Stimulated activated CD4-positive, alpha-beta T cell treated with anti-CD3 and anti-CD28 coated beads, Interleukin-15, amount 100 ng/mL, for 48 hours (primary cell): Measurements from ENCODE around the gene MBD5.
A peak's percentile ranks its signal among the peaks of the same experiment; 100 is the strongest.
"Not testable (repeated sequence)": the region's sequence is repeated elsewhere in the genome, so short reads cannot be mapped to it uniquely, and the experiment has no call there.

Source experiments
- DNase-seq, 2 donors: peaks; one replicate each; pipeline ENCODE4 v3.0.0-alpha.2; 2020; ENCODE audit warnings: low read depth in 2 of 2

Gene MBD5

DNA sequence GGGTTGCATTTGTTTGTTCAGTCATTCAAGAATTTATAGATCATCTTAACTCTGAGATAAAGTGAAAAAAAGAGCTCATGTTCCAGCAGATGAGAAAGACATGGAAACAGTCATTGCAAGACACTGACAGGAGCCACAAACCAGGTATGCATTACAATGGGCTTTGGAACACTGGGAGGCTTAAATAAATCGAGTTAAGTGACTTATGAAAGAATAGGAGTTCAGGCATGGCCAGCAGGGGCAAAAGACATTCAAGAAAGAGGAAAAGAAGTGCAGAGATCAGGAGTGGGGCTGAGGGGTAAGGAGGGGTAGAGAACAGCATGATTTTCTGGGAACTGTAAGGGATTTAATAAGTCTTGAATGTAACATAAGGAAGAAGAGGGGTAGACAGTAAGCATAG is 502.4 kb downstream of the MBD5 start:
- DNase-seq, result no peak

DNA sequence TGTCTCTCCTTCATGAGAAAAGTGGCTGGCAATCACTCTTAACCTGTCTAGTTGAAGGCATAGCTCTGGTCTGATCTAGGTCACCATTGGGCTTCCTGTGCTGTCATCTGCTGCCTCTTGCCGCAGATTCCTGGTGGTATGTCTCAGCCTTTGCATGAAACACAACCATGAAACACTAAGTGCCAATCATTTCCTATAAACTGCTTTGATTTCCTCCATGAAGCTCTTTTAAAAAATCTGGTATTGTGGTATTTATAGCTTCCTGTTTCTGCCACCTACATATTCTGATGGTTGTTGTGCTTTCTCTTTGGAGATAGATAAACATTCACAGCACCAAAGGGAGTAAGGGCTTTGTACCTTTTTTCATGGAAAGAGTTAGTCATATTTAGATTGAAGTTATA is 503.6 kb downstream of the MBD5 start:
- peak in 1 of 2 donors; percentile 50 for DNase-seq

DNA sequence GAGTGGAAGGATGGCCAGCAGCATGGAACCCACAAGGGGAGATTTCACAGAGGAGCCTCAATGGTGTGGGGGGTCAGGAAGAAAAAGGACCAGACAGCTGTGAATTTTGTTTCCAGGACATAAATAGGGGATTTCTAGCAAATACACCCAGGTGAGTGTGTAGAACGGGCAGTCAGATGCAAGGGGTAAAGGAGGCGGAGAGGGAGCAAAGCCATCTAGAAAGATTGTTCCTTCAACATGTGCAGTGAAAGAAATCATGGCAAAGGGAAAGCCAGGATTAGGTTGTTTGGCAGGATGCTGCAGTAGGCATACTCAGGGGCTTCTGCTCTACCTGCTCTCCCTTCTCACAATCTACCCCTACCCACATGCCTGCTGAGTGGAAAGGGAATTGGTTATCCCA is 504.2 kb downstream of the MBD5 start:
- DNase-seq, result no peak

DNA sequence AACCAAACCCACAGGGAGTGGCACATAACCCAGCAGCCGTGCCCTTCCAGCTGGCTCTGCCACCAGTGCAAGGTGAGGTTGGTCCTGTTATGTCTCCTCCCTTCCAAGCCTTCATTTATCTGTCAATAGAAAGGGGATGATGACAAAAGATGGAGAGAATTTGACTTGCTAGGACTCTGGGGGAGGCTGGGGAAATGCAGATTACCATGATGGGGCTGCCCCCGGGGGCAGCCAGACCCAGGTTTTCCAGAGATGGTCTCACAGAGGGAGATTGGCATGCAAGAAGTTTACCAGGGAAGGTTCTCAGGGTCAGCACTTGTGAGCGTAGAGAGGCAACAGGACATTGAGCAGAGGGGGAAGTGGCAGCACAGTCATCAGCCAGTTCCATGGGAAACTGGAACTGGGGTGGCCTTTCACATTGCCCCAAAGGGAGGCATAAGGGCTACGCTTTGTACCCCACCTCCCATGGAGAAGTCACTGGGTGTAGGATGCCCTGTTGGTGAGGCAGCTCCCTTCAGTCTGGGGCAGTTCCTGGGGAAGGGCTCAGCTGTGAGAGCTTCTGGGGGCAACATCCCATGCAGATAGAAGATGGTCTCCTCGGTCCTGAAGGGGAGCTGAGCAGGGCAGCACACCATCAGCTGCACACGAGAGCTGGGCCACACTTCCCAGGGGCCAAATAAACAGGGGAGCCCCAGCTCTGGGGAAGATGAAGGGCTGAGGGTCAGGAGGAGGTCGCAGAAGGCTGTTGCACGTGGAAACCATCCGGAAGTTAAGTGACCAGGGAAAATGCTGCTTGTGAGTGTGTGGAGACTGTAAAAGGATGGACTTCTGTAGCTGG is 505.8 kb downstream of the MBD5 start:
- no peak for DNase-seq

DNA sequence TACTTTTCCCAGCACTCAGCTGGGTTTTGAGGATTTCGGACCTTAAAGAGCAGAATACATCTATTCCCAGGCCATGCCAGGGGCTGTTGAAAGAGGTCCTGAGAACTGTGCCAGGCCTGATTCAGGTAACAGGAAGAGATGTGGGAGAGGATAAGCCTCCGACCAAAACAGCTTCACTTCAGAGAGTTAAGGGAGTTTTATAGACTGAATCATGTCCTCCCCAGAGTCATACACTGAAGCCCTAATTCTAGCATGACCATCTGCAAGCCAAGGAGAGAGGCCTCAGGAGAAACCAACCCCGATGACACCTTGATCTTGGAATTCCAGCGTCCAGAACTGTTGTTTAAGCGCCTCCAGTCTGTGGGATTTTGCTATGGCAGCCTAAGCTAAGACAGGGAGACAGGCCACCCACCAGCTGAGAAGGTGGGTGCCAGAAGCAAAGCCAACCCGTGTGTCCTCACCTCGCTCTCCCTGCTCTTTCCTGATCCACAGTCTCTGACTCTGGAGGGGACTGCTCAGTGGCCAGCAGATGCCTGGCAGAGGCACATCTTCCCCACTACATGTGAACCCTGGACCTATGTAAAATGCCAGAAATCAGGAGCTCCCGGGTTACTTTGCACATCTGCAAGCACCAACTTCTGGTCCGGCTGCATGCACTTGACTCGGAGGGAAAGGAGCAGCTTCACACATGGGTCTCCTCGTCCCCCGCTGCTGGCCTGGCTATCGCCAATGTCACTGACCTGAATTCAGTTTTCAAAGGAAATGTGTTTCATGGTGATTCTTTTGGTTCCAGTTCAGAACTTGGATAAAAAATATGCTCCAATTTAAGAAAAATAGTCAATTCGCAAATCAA is 506.8 kb downstream of the MBD5 start:
- no peak for DNase-seq

DNA sequence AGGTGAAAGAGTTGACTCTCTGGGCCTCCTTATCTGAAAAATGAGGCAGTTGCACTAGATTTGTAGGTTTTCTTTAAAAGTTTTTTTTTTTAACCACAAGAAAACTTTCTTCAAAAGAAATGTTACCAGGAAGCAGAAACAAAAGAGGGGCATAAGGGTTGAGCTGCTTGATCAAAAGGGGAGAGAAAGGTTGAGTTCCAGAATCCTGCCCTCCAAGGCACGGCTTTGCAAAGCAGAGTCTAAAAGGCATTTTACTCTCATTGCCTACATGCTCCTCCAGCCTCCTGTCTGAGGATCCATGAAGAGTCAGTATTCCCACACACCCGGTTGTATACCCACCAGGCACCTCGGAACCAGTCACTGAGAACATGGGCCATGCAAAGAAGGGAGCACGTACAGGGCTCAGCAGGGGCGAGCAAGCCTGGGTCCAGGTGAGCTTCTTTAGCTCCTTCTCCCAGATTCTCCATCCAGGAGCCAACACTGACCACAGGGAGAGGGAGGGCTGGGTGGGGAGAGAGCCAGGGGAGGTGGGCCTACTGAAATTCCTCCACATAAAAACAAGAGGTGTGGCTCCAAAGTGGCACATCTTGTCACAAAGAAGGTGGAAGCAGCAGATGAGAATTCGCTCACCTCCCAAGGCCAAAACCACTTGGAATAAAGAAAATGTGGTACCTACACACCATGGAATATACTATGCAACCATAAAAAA is 507.6 kb downstream of the MBD5 start:
- DNase-seq, result no peak

DNA sequence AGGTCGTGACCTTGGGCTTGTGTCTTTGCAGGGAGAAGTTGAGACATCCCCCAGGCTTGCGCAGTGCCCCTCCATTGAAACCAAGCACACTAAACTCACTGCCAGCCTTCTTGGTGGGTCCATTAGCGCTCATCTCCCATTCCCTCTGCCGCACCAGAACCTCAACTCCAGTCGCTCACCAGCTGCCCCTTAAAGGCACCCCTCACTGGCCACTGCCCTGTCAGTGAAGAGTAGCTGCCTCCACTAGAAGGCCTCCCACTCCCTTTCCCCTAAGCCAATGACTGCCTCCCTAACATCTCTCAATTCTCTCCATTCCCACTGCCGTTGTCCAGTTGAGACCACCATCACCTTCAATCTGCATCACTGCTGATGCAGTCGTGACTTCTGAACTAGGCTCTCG is 508.9 kb downstream of the MBD5 start:
- DNase-seq, result no peak

DNA sequence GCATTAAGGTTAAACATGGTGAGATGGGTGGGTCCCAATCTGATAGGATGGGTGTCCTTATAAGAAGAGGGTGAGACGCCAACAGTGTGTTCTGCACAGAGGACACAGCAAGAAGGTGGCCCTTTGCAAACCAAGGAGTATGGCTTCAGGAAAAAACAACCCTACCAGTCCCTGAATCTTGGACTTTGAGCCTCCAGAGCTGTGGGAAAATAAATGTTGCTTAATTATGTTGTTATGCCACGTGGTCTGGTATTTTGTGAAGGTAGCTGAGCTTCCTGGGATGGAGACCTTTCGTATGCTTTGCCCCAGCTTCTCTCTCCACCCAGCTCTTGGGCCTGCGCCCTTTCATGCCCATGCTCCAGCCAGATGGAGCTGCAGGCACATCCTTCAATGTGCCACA is 509.5 kb downstream of the MBD5 start:
- DNase-seq, result no peak

DNA sequence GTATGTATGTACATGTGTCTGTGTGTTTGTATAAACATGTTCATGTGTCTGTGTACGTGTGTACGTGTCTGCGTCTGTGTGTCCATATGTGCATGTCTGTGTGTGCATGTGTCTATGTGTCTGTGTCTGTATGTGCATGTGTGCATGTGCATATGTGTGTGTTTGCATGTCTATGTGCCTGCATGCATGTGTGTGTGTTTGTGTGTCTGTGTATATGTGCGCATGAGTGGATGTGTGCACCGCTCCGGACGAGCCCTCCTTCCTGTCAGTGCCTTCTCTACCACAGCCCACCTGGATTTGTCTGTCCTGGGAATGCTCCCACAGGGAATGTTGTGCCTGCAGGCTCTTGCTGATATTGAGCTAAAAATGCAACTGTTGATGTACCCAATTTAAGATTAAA is 510.3 kb downstream of the MBD5 start:
- DNase-seq, result no peak

DNA sequence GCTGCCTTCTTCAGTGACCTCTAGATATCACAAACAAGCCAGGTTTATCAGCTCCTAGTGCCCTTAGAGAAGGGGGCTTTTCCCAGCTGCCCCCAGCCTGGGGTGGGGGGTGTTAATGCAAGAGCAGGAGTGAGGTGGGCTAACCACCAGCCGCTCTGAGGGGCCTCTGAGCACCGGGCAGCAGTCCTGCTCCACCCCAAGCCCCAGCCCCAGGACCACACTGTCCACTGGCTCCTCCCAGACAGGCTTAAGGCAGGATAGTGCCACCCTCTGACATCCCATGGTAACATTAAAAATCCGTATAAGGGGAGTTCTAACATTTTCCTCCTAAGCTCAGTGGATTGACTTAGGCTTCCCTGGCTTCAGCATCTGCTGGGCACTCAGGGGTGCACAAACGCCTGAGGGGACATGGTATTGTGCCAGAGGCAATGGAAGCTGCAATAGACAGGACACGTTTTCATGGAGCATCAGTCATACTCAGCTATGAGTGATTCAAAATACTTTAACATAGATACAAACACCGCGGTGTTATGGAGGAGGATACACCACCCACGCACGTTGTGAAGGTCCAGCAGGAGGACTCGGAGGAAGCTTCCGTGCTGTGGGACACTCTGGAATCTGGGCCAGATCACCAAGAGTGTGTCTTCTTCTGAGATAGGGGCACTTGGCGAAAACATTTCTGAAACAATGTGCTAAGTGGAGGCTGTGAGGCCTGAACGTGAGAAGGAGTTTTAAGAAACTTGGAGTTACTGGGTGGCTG is 511.0 kb downstream of the MBD5 start:
- no peak for DNase-seq

DNA sequence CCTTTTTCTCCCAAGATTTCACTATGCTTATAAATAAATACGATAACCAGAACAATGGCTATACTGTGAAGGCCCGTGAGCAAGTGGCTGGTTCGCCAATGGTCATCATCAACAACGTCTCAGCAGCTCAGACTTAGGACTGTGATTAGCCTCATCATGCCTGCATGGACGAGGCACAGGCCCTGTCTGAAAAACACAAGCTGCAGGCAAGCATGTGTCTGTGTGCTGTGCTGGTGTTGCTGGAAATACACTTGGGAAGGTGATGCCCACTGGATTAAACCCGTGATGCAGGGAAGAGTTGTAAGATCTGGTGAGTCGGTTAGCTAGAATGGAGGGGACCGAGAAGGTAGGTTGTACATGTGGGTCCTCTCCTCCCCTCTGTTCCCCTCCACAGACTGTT is 512.1 kb downstream of the MBD5 start:
- no peak for DNase-seq

DNA sequence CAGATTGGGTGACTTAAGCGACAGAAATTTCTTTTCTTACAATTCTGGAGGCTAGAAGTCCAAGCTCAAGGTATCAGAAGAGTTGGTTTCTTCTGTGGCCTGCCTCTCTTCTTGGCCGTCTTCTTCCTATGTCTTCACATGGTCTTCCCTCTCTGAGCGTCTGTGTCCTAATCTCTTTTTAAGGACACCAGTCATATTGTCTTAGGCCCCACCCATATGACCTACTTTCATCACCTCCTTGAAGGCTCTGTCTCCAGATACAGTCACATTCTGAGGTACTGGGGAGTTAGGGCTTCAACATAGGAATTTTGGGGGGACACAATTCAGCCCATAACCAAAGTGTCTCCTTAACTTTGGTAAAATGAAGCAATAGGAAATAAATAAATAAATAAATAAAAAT is 512.8 kb downstream of the MBD5 start:
- DNase-seq, result no peak

DNA sequence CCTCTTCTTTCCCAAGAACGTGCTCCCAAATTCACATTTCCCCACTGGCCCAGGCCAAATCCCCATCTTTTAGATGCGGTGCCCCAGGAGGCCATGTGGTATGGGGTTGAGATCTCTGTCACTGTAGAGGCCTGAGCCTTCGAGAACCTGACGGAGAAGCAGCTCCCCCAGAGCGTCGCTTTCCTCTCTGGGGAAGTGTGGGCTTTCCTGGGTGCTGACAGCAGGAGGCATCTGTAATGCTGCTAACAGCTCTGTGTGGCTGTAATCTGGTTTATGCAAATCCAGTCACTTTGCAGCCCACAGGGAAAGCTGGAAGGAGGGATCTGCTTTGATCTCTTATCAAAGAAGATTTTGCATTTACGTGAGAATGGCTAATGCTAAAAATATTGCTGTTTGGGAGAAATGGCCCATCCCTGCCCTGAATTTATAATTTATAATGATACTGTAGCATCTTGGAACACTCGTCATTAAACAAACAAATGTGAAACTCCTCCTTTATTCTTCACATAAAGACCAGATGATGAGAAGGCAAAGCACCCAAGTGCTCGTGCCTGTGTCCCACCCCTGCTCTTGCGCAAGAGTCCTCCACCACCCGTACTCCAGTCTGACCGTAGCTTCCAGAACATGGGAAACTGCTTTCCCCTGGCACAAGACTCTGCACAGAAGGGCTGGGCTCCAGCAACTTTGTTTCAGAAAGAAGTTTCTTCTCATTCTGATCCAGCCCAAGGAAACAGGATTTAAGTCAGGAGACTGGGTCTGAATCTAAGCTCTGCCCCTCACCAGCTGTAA is 513.7 kb downstream of the MBD5 start:
- DNase-seq, result no peak

DNA sequence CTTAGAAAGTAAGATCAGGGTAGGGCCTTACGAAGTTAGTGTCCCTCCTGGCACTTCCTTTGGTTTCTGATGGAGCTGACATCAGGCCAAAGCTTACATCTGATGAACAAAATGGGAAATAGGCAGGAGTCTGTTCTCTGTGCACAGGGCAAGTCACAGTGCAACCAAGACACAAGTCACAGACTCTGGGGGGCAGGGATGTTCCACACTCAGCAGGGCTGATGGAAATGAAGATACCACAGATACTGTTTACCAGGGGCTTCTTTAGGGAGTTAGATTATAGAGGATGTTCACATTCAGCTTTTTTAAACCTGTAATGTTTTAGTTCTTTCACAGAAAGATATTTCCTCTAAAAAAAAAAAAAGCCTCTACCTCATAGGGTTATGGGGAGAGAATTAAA is 517.5 kb downstream of the MBD5 start:
- DNase-seq, result no peak

DNA sequence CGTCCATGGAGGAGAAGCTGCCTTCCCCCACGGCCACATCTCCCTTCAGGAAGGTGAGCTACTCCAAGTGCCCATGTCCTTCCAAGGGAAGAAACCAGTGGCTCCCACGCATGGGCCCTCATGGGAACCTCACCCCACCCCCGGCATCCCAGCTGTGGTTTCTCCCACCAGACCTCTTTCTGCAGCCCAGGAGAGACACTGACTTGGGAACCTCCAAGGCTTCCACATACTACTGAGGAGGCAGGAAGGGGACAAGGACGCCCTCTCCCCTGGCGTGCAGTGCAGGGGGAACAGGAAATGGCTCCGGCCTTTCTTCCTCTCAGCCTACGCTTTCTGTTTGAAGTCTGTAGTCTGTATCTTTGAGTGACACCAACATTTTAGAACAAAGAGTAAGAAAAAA is 519.1 kb downstream of the MBD5 start:
- no peak for DNase-seq

DNA sequence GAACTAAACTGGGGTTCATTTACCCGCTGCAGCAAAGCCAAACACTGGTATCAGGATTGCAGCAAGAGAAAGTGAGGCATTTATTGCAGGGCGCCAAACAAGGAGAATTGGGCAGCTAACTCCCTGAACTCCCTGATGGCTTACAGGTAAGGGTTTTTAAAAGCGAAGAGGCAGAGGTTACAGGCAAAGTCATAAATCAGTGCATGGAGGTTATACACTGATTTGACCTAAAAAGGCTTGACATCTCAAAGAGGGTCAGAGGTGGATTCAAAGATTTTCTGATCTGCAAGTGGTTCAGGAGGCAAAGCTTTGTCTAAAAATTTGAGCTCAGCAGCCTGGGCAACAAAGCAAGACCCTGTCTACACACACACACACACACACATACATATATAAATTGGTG is 520.9 kb downstream of the MBD5 start:
- no peak for DNase-seq

DNA sequence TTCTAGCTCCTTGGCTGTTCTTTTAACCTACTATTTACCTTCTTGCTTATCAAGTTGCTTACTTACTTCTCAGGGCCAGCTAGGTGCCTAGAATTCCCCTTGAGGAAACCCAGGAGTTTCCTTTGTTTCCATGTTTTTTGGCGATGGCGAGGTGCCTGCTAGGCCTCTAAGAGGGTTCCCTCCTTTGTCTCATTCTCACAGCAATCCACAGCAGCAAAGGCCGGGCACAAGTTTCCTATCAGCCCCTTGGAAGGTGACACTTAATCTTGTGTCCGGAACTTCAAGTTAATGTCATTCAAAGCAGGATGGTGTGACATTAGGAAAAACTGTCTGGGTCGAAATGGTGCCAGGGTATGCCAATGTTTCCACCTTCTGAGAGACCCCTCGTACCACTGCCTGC is 521.7 kb downstream of the MBD5 start:
- DNase-seq, result no peak

DNA sequence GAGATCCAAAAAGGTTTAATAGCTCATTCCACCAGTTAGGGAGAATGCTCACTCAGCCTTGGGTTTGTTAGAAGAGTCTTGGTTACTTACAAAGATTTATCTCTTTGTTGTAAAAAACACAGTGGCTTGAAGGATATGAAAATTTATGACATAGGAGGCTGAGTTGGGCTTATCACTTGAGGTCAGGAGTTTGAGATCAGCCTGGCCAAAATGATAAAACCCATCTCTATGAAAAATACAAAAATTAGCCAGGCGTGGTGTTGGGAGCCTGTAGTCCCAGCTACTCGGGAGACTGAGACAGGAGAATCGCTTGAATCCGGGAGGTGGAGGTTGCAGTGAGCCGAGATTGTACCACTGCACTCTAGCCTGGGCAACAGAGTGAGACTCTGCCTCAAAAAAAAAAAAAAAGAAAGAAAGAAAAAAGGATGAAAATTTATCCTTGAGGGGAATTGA is 522.2 kb downstream of the MBD5 start:
- DNase-seq, result not testable (repeated sequence)

DNA sequence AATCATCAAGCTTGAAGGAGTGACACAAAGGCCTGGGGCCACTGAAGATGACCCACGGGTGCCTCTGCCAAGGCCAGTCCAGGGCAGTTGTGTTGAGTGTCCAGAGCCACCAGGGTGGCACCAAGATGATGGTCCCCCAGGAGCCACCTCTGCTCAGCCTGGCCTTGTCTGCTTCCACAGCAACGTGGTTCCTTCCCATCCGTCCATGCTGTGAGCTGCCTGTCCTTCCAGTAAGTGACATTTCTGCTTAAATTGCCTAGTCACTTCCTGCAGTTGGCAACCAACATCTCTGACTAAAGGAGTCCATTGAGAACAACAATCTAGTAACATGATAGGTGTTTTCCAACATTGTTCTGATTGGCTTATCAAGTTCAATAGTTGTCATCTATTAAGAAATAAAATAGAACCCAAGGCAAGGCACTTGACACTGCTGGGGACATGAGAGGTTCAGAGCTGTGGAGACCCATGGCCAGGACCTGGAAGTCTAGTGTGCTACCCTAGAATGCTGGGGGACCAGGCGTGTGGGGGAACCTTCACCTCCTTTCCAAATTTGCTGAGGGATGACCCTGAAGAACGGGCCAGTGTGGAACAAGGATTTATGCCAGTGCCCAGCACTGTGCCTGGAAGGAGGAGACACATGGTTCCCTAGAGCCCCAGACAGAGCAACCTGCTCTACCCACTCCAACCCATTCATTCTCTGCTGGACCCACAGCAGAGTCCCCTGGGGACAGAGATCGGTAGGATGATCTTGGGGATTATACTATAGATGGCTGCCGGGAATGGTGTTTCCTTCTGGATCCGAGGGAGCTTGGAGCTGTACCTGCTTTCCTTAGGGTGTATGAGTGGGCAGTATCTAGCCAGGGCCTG is 524.7 kb downstream of the MBD5 start:
- no peak for DNase-seq

DNA sequence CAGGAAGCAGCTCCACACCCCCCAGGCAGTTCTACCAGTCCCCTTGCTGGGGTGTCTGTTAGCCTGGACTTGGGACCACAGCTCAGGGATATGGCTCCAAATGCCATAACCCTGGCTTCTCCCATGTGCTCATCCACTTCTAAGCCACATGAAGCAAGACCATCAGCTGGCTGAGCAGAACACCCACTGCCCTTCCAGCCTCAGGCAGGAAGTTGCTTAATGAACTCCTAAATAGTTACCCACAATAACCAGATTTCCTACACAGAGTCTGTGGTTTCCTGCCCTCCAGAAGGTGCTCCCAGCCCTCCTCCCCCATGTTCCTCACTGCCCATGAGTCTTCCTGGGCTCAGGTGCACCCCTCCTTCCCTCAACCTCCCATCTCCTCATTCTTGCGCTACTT is 525.4 kb downstream of the MBD5 start:
- DNase-seq, result no peak
